Mucosa of gallbladder (tissue), 1 donor: ENCODE results near the gene EHF. TPM values are rescaled to one million over a fixed set of nuclear protein-coding genes. Genes with fewer than 3 reads are reported as not detected.

ENCODE experiments used
- DNase-seq: peaks from one replicate; pipeline ENCODE4 v3.0.0-alpha.2; 2020; ENCODE audit warnings: low spot score
- total RNA-seq: library from RNA; stranded (reverse); gene quantifications from one replicate; pipeline ENCODE4 v1.2.1, GENCODE V29; 2021
- donor health status: DM: no; HTN: no; CAD: no.

Gene EHF
- total RNA-seq, 1 donor from 2014 or later, result 176 TPM

DNA sequence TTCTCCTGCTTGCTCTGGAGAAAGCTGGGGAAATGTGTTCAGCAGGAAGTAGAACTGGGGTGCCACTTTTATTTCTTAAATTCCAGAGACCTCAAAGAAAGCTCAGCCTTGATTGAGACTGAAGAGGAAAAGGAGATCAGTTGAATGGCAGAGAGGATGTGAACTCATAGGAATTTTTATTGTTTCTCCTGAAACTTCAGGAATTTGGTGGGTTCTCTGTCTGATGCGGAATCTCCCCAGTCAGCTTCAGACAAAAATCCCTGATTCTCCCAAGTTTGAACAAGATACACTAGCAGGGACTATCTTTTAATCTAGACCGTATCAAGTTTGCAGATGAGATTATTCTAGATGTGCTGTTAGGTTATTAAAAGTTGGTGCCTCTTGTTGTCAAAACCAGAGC, 23.0 kb downstream of the EHF start:
- no peak for DNase-seq

DNA sequence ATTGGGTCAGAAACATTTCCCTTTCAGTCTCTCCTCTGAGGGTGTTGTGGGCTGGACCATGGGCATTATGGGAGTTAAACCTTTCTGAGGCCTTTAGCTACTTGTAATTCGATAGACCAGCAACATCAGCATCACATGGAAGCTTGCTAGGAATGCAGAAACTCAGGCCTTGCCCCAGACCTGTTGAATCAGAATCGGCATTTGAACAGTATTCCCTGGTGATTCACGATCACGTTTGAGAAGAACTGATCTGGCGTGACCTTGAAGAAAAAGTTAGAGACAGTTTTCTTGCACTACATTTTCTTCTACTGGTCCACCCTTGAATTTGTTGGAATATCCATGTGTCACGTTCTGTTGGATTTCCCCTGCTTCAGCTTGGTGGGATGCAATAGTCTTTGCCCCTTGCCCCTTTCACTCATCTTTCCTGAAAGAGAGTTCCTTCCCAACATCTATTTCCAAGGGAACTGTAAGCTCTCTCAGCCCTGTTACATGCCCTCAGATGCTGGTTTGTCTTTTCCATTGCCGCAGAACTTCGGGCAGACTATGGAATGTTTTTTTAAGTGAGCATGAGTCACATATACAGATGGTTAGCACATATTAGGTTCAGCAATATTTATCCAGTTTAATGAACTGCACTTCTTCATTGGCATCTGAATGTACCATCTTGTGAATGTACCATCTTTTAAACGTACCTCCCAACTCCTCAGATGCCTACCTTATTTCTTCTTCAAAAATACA, 23.9 kb downstream of the EHF start:
- DNase-seq, result no peak

DNA sequence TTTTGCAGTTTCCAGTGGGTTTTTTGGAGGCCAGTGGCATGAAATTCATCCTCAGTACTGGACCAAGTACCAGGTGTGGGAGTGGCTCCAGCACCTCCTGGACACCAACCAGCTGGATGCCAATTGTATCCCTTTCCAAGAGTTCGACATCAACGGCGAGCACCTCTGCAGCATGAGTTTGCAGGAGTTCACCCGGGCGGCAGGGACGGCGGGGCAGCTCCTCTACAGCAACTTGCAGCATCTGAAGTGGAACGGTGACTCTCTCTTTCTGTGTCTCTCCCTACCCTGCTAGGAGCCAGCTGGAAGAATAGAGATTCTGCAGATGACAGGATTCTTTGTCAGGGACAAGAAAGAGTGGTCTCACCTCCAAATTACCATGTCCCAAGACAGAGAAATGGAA, 25.5 kb downstream of the EHF start:
- DNase-seq, result no peak

DNA sequence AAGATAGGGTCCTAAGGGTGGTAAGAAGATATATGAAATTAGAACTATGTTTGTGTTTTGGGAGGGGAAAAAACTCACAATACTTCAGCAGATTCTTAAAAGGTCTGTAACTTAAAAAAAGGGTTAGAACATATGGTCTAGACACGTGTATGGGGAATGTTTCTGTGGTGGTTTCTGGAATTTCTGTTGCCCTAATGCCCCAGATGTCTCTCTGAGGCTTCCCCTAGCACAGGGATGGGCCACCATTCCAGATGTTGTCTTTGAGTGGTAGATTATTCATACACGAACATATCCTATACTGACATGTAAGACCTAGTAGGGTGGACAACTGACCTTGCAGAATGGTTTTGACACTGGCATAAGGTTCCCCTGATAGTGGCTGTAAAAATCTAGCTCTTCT, 26.2 kb downstream of the EHF start:
- DNase-seq, result no peak

DNA sequence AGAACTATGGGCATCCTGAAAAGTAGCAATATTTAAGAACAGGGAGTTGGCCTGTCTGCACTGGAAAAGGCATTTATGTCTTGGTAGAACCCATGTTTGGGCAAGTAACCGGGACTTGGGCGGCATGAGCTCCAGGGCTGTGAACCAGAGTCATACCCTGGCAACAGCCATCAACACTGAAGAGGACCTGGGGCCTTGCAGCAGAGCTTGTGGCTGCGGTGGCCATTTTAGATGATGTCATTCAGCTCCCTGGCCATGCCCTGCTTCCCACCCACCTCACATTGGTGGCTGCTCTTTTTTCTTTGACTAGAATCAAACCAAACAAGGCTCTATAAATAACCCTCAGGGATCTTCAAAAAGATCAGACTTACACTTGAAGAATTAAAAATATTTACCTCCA, 26.6 kb downstream of the EHF start:
- DNase-seq, result no peak

DNA sequence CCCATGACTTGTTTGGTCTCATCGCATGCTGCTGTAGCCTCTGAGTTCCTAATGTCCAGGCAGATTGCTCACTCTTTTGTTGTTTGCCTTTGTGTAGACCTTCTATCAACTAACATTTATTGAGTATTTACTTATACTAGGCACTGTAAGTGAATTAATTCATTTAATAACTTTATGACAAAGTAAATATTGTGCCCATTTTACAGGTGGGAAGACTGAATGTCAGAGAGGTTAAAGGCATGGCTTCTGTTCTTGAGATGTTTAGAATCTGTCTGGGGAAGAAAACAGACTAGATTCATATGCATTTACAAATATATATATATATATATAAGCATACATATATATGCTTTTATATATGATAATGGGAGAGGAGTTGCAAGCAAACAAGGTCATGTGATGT, 27.1 kb downstream of the EHF start:
- DNase-seq, result no peak

DNA sequence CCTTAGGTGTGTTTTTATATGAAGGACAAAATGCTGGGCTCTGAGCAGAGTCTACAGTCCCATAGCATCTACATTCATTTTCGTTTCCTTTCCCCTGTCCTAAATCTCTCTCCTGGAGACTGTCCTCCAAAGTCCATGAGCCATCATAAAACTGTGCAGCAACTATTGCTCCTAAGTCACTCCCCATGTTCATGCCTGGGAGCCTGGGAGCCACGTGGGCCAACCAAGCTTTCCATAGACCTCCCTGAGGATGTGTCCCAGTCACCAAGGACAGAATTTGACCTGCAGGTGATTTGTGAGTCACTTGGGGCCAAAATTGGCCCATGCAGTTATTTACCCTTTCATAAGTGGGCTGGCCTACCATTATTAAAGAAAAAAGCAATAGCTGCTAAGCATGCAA, 28.7 kb downstream of the EHF start:
- DNase-seq, result no peak

DNA sequence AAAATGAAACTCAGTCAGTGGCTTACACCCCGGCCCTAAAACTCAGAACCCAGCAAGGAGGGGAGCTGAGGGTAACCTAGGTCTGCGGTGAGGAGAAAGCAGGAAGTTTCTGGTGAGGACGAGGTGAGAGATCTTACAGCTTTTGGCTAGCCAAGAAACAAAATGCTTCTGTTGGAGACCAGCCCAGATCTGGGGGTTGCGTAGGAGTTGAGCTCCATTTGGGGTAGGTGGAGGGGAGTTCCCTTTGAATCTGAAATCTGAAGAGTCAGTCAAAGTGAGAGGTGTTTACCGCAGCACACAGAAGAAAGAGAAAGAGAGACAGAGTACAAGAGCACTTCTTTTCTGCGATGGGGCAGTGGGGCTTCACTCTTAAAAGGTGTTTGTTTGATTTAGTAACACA, 29.6 kb downstream of the EHF start:
- DNase-seq, result no peak

DNA sequence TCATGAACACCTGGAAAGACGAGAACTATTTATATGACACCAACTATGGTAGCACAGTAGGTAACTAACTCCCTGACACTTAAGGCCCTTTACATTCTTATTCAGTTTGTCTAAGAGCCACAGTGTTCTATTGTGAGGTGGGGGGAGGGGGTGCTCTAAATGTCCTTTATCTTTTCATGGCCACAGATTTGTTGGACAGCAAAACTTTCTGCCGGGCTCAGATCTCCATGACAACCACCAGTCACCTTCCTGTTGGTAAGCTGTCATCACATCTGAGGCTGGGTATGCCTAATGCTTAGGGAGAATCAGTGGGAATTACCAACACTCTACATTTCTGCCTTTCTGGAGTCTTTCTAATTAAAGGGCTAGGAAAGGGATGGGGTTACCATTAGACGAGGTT, 30.7 kb downstream of the EHF start:
- no peak for DNase-seq

DNA sequence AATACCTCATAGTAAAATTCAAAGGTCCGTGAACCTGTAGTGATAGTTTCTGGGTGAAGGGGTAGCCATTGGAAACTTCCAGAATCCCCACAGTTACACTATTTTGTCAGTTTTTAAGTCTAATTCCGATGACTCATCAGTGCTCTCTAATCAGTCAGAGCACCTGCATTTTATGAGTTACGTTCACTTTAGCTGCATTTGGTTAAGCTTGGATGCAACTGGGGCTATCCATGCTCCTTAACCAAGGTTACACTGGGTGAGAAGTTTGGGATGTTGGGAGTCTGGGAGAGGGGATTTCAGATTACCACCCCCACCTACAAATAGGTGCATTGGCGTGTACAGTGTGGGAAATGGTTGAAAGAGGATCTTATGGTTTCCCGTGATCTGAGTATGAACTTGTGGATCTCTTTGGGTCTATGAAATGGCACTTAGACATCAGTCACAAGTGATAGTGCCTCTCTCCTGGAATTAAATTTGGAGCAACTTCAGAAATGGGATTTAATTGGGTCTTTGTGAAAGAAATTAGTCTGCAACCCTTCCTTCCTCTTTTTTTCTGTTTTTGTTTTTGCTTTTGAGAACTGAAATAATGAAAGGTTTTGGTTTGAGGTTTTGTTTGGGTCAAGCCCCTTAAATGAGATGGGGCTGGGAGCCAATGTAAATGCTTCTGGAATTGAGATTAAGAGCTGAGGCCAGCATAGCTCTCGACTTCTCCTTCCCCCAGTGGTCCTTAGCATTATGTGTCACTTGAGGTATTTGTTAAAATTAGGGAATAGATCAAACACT, 31.5 kb downstream of the EHF start:
- DNase-seq, result no peak

DNA sequence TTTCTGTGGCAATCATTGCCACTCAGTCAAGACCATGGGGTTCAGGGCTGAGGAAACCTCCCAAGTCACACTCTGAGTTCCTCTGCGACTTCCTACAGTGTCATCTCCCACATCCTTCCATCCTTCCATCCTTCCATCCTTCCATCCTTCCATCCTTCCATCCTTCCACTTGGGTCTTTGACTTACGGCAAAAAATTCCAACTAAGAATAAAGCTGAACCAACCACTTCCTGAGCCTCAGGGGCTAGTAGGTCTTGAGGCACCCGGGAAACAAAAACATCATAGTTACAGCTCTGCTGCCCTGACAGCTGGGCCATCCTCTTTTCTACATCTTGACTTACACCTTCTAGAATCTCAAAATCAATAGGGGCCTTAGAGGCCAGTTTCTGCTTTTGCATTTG, 32.1 kb downstream of the EHF start:
- DNase-seq, result no peak

DNA sequence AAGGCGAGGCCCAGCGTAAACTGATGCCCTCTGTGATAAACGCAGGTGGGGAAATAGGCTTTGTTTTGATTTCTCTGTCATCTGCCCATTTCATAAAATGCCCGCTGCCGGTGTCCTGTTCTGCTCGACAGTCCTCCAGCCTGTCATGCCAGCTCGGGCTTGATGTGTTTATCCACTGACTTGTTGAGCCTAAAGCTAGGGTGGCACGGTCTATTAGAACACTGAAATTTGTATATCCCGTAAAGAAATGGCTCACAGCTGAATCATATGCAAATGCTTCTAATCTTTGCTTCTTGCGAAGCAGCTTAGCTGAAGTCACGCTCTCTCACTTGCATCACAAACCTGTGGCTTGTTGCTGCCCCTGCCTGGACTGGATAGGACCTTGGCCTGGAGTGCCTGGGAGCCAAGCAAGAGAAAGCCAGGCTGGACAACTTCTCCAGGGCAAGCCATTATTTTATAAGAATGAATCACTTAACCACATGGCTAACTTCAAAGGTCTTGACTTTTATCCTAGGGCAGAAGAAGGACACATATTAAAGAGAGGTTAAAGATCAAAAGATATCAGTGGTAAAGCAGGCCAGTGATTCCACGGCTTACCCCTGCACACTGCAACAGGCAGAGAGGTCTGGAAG, 33.1 kb downstream of the EHF start:
- peak; percentile 61 for DNase-seq

DNA sequence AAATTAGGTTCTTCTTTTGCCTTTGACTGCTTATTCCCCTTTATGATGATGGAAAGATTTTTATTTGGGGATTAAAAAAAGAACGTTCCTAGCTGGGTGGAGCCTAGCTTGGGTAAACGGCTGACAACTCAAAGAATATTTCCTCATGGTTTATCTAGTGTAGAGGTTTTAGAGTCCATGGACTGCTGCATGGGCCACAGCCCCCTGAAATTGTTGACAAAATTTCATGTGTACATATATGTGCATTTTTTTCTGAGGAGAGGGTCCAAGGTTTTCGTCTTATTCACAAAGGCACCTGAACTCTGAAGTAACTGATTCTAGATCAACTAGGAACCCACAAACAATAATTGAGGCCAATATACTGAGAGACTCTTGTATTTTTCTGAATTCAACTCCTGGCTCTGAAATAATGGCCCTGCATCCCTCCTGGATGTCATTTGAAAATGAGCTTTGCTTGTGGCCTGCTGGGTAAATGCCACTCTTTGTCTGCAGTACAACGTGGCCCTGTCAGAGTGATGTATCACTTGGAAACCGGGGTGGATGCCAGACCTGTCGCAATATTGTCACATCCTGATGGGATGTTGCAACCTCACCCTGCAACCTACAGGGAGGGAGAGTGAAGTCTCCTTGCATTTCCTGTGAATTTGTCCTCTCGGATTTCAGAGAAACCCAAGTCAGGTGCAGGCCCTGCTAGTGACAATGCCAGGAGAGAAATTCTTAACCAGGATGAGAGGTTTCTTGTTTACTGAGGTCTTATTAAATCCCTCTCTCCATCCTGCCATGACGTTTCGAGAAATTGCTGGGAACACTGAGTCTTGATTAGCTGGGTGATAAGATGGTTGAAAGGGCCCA, 33.8 kb downstream of the EHF start:
- peak; percentile 60 for DNase-seq

DNA sequence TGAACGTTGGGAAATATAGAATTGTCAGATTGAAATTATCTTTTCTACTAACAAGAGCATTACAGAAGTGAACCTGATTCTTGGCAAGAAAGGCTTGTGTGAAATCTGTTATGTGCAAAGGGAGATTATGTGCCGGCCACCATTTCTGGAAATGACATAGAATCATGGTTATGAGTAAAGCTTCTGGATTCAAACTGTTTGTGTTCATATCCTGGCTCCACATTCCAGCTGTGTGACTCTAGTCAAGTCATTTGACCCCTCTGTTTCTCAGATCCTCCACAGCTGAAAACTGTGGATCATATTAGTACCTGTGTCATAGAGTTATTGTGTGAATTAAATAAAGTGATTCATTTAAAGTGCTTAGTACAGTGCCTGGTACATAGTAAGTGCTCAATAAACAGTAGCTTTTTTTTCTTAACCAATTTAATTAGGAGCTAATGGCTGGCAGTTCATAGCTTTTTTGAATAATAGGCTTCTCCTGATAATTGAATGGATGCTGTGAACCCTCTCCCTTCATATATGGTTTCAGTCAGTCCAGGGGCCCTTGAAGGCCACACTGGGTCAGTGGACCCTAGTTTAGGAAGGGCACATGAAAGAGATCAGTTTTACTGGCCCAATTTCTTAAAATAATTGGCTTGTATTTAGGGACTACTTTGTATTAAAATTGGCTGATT, 34.6 kb downstream of the EHF start:
- no peak for DNase-seq

DNA sequence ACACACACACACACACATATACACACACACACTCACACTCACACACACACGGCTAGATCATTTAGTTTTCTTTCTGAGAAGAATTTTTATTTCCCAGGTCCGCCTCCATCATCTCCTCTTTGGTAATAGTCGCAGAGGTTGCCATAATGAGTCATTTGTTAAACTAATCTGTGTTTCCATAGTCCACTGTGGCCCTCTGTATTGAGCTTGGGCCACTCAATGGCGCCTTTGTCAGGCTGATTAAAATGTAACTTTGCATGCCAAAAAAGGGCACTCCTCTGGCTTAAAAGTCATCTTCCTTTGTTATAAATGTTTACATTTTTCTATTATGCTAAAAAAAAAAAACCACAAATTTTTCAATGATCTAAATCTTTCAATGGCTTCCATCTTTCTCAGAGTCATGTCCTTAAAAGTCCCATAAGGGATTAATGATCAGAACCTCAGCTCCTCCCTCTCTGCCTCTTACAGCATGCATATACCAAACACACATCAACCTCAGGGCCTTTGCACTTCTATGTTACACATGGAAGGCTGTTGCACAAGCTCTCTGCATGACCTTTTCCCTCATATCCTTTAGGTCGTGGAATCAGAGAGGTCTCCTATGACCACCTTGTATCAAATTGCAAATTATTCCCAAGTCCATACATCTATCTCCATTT, 35.3 kb downstream of the EHF start:
- peak; percentile 67 for DNase-seq

DNA sequence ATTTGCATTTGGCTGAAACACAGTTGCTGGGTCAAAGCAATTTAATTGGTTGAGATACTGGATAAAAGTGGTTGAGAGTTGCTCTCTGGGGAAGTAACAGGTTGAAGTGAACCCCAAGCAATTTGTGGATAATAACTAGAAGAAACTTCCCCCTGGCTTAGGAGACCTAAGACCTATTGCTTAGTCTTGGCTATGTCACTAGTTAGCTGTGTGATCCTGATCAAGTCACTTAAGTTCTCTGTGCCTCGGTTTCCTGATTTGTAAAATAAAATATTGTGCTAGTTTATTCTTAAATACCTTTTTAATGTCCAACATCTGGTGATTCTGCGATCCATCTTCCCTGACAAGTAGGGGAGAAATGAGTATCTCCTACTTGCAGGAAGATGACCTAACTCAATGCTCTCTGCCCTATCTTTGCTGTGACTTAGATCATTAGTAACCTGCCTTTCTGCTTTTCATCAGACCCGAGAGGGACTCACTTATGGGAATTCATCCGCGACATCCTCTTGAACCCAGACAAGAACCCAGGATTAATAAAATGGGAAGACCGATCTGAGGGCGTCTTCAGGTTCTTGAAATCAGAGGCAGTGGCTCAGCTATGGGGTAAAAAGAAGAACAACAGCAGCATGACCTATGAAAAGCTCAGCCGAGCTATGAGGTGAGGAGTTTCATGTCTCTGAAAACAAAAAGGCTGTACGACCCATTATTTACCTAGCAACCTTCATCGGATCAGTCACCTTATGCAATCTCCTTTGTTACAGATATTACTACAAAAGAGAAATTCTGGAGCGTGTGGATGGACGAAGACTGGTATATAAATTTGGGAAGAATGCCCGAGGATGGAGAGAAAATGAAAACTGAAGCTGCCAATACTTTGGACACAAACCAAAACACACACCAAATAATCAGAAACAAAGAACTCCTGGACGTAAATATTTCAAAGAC, 37.5 kb downstream of the EHF start:
- DNase-seq, result no peak

DNA sequence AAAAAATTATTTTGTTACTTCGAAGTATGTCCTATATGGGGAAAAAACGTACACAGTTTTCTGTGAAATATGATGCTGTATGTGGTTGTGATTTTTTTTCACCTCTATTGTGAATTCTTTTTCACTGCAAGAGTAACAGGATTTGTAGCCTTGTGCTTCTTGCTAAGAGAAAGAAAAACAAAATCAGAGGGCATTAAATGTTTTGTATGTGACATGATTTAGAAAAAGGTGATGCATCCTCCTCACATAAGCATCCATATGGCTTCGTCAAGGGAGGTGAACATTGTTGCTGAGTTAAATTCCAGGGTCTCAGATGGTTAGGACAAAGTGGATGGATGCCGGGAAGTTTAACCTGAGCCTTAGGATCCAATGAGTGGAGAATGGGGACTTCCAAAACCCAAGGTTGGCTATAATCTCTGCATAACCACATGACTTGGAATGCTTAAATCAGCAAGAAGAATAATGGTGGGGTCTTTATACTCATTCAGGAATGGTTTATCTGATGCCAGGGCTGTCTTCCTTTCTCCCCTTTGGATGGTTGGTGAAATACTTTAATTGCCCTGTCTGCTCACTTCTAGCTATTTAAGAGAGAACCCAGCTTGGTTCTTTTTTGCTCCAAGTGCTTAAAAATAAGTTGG, 38.3 kb downstream of the EHF start:
- DNase-seq, result no peak

DNA sequence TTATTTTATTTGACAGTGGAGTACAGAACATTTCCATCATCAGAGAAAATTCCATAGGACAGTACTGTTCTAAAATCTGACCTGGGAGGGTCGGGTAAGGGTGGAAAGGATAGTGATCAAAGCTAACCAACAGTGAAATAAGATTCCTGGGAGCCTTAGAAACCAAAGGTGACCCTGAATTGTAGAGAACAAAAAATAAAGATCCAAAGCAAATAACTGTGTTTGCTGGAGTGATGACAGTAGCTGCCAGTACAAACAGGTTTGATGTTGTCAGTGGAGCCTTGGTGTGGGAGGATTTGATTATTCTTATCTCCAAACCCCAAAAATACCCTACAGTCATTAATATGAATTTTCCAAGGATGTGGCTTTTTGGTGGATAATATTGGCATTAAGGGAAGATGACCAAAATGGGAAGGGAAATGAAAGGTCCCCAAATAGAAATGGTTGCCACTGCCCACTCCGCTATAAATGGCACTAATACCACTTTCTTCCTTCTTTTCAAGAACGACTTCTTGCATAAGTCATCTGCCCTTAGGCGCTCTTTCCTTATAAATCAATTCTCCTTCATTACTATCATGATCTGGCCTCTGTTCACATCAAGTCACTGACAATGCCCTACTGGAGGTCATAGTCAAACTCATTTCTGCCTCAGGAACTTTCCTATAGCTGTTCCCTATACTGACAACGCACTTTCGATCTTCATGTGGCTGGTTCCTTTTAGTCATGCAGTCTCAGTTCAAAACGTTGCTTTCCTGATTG, 44.4 kb downstream of the EHF start:
- DNase-seq, result no peak
